Upper lobe of right lung (tissue), 1 donor: ENCODE results near the gene HBS1L. TPM values are rescaled to one million over a fixed set of nuclear protein-coding genes. Genes with fewer than 3 reads are reported as not detected.

Experiments
- ATAC-seq: fragments of 200-7000 bp; cut with Tn5 transposase; one replicate; pipeline ENCODE4 v1.9.1; 2020; ENCODE audit warnings: mild to moderate bottlenecking, moderate library complexity
- DNase-seq: peaks from one replicate; pipeline ENCODE4 v3.0.0-alpha.2; 2020
- H3K27ac ChIP-seq: fragments of 200-600 bp; one replicate; pipeline ENCODE4 v1.8.0; 2022
- H3K27me3 ChIP-seq: fragments of 200-600 bp; one replicate; pipeline ENCODE4 v1.8.0; 2022; ENCODE audit warnings: mild to moderate bottlenecking
- H3K36me3 ChIP-seq: fragments of 200-600 bp; one replicate; pipeline ENCODE4 v1.8.0; 2022
- H3K4me1 ChIP-seq: fragments of 200-600 bp; one replicate; pipeline ENCODE4 v1.8.0; 2022
- H3K4me3 ChIP-seq: fragments of 200-600 bp; one replicate; pipeline ENCODE4 v1.8.0; 2022; ENCODE audit warnings: mild to moderate bottlenecking
- H3K9me3 ChIP-seq: fragments of 200-600 bp; one replicate; pipeline ENCODE4 v1.8.0; 2022
- CTCF ChIP-seq: fragments of 200-600 bp; IDR thresholded peaks from one replicate; pipeline ENCODE4 v1.8.0; 2022; ENCODE audit warnings: antibody characterized with exemption
- intact Hi-C: fragments of 100-400 bp; cut with DNase I; formaldehyde crosslinking; loops from one replicate; pipeline ENCODE4 v1.11.0; 2022
- total RNA-seq: library from RNA; stranded (reverse); fragmentation: NEBNext Ultra II Directional; extraction: Animal tissue kit (Norgen Biotek cat#: 25700); gene quantifications from one replicate; pipeline ENCODE4 v1.2.1, GENCODE V29; 2021
- donor health status: DM: no; HTN: yes; CAD: no; lungs with severe emphysema.

HBS1L gene
- total RNA-seq, 1 donor from 2014 or later: 48.2 TPM

DNA sequence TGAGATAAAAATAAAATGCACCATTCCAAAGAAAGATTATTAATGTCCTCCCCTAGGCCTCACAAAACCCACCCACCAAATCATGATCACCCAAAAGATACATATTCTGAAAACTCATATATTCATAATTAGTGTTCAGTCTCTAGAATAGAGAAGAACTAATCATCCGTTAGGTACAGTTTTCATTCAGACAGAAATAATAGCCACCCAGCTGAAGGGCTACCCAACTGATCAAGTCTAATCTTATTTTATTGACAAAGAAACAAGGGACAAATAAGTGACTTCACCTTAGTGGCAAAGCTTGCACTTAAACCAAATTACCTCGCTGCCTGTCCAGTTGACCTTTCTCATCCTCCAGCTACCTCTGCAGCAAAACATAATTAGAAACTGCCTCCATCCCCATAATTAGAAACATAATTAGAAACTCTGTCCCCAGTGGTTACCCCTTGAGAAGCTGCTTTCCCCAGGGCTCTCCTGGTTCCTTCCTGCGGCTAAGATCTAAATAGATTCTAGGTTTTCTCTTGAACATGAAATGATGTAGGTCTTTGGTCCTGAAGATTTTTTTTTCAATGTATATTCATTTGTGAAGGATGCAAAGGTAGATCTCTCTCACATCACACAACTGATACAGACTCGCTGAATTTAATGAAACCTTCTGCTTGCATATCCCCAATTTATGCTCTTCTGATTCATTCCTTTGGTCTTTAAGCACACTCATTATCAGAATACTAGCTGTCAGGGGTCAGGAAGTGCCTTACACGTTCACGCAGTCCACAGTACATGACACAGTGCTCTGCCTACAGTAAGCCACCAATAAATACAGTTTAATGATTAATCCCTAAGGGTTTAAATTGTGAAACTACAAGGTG lies 46.3 kb downstream of the HBS1L start:
- TF ChIP-seq CTCF: no peak
- no peaks in the 10 kb centered on the region for H3K27me3 ChIP-seq

DNA sequence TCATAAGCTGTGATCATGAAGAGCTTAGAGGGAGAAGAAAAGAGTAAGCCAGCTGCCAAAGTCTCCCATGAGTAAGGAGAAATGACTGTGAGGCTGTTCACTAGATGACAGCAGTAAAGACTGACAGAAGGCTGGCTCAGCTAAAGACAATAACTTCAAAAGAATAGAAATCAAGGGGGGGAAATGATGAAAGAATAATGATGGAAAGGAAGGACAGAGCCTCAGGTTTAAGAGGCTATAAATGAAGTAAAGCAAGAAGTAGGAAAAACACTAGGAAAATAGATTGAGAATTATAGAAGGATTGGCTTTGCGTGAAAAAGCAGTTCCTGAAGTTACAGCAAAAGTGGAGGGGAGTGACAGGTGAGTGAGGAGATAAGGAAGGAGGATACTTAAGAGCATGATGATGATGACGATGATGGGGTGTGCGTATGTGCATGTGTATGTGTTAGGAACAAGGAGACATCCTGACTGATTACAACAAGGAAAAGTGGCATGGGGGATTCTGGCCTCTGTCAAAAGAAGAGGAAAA lies 48.2 kb downstream of the HBS1L start:
- Histone ChIP-seq H3K27ac (no peak overlapping the region), H3K4me1 (no peaks in the 10 kb centered on the region), H3K27me3 (no peaks in the 10 kb centered on the region), H3K4me3 (no peak overlapping the region), H3K9me3 (no peaks in the 10 kb centered on the region), H3K36me3 (no peaks in the 10 kb centered on the region)
- intact Hi-C loops: no loop called here
- DNase-seq (no peak), ATAC-seq (no peak)
- TF ChIP-seq CTCF: no peak

More for the DNA sequence above, 46.3 kb downstream of the HBS1L start:
- H3K4me1 ChIP-seq: no peaks in the 10 kb centered on the region
- H3K27ac ChIP-seq: no peak overlapping the region
- DNase-seq (no peak), ATAC-seq (no peak)
- no peaks in the 10 kb centered on the region for H3K9me3 ChIP-seq
- H3K36me3 ChIP-seq: no peaks in the 10 kb centered on the region
- no peak overlapping the region for H3K4me3 ChIP-seq
- intact Hi-C loops: no loop called here

DNA sequence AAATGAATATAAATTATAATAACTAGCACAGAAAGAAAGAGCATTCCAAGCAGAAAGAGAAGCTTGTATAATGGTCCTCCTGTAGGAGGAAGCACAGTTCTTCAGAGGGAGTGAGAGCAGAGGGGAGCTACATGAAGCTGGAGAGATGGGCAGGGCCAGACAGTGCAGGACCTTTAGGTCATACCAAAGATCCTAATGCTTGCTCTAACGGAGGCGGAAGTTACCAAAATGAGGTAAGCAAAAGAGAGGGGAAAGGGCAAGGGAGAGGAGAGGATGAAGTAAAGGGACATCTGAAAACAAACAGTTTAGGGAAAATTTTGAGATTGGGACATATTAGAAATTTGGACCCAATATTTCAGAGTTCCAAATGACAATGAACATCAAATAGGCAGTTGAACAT lies 50.2 kb downstream of the HBS1L start:
- Histone ChIP-seq H3K27me3 (no peaks in the 10 kb centered on the region), H3K27ac (no peak overlapping the region), H3K4me3 (no peak overlapping the region), H3K4me1 (no peaks in the 10 kb centered on the region), H3K9me3 (no peaks in the 10 kb centered on the region), H3K36me3 (no peaks in the 10 kb centered on the region)
- DNase-seq (no peak), ATAC-seq (no peak)
- intact Hi-C loops: no loop called here
- TF ChIP-seq CTCF: no peak

- Histone ChIP-seq H3K36me3 (no peaks in the 10 kb centered on the region), H3K9me3 (no peaks in the 10 kb centered on the region), H3K4me3 (no peak overlapping the region), H3K27me3 (no peaks in the 10 kb centered on the region), H3K4me1 (no peaks in the 10 kb centered on the region), H3K27ac (no peak overlapping the region)
- no peak for TF ChIP-seq CTCF
- intact Hi-C loops: no loop called here
- ATAC-seq (no peak), DNase-seq (no peak)
Measured at GRCh38 chr6:135002974-135003703, 51.5 kb downstream of the HBS1L start.

DNA sequence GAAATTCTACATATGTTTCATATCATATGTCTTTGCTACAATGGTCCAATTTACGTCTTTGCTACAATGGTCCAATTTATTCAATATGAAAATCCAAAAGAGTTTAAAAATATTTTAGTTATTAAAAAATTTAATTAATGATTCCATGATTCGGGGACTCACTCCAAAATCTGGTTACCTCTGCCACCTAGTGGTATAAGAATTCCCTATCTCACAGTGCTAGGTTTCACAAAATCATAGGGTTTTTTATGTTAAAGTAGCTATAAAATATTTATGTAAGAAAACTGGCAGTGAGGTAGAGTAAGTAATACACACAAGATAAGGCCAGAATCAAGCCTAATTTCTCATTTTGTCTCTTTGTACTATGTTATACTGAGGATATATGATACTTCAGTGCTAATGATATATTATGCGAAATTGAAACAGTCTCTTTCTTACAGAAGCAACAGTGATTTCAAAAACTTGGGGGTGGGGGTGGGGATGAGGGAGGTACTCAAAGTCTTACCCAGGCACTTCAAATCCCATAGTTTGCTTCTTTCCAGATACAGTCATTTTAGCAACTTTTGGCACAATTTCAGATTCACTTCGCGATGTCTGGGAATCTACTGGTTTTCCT lies 52.3 kb downstream of the HBS1L start:
- intact Hi-C loops: no loop called here
- ATAC-seq: no peak
- Histone ChIP-seq H3K4me3 (no peak overlapping the region), H3K9me3 (no peaks in the 10 kb centered on the region), H3K27ac (no peak overlapping the region), H3K36me3 (no peaks in the 10 kb centered on the region), H3K27me3 (no peaks in the 10 kb centered on the region), H3K4me1 (no peaks in the 10 kb centered on the region)
- TF ChIP-seq CTCF: peak; percentile 52
- DNase-seq: no peak
